MM.1S (cell line): ENCODE measurements around the gene TMEM186.

Source experiments
- DNase-seq: peaks from one replicate; pipeline ENCODE4 v3.0.0-alpha.2; 2015
- H2AFZ ChIP-seq: fragments of 300-600 bp; sonication (generic); 2 replicates; pipeline ENCODE4 v1.6.0; 2016; ENCODE audit warnings: antibody characterized with exemption, low read length
- H3F3A ChIP-seq: fragments of 300-600 bp; sonication (generic); 2 replicates; pipeline ENCODE4 v1.6.1; 2016; ENCODE audit warnings: mild to moderate bottlenecking, antibody characterized with exemption, low read length, moderate library complexity, mixed read lengths; ENCODE audit not compliant: insufficient read depth
- H3K27ac ChIP-seq: fragments of 300-600 bp; sonication (generic); 2 replicates; pipeline ENCODE4 v1.5.1; 2016; ENCODE audit warnings: mild to moderate bottlenecking, low read length
- H3K27me3 ChIP-seq: fragments of 300-600 bp; sonication (generic); replicated peaks from 2 replicates; pipeline ENCODE4 v1.6.0; 2016; ENCODE audit warnings: low read length; ENCODE audit not compliant: insufficient read depth
- H3K36me3 ChIP-seq: fragments of 300-600 bp; sonication (generic); replicated peaks from 2 replicates; pipeline ENCODE4 v1.6.1; 2016; ENCODE audit warnings: mild to moderate bottlenecking, low read length, mixed read lengths; ENCODE audit not compliant: insufficient read depth
- H3K4me1 ChIP-seq: fragments of 300-600 bp; sonication (generic); 2 replicates; pipeline ENCODE4 v1.6.1; 2016; ENCODE audit warnings: low read length, mixed read lengths
- H3K4me2 ChIP-seq: fragments of 300-600 bp; sonication (generic); 2 replicates; pipeline ENCODE4 v1.6.0; 2016; ENCODE audit warnings: low read depth, low read length
- H3K4me3 ChIP-seq: fragments of 300-600 bp; sonication (generic); 2 replicates; pipeline ENCODE4 v1.5.1; 2016; ENCODE audit warnings: low read length, mixed read lengths
- H3K79me2 ChIP-seq: fragments of 300-600 bp; sonication (generic); 2 replicates; pipeline ENCODE4 v1.6.1; 2016; ENCODE audit warnings: mixed run types, low read length, mixed read lengths
- H3K9ac ChIP-seq: fragments of 300-600 bp; sonication (generic); 2 replicates; pipeline ENCODE4 v1.6.1; 2016; ENCODE audit warnings: low read length, mixed read lengths
- H3K9me2 ChIP-seq: fragments of 300-600 bp; sonication (generic); replicated peaks from 2 replicates; pipeline ENCODE4 v1.6.1; 2016; ENCODE audit warnings: mild to moderate bottlenecking, low read length, mixed read lengths; ENCODE audit not compliant: insufficient read depth
- H3K9me3 ChIP-seq: fragments of 300-600 bp; sonication (generic); replicated peaks from 2 replicates; pipeline ENCODE4 v1.6.1; 2016; ENCODE audit warnings: mild to moderate bottlenecking, low read length, mixed read lengths; ENCODE audit not compliant: insufficient read depth
- H4K20me1 ChIP-seq: fragments of 300-600 bp; sonication (generic); 2 replicates; pipeline ENCODE4 v1.6.1; 2016; ENCODE audit warnings: mild to moderate bottlenecking, low read length, moderate library complexity, mixed read lengths; ENCODE audit not compliant: insufficient read depth
- CTCF ChIP-seq: fragments of 300-600 bp; sonication (generic); IDR thresholded peaks from 2 replicates; pipeline ENCODE4 v1.5.1; 2016; ENCODE audit warnings: antibody characterized with exemption, low read length, mixed read lengths
- EZH2 ChIP-seq: fragments of 300-600 bp; sonication (generic); optimal IDR thresholded peaks from 2 replicates; pipeline ENCODE3; 2017; ENCODE audit warnings: low read depth, mild to moderate bottlenecking, antibody characterized with exemption, low read length, mixed read lengths
- EZH2phosphoT487 ChIP-seq: fragments of 300-600 bp; sonication (generic); IDR thresholded peaks from 2 replicates; pipeline ENCODE4 v1.6.1; 2018; ENCODE audit warnings: antibody characterized with exemption, low read length

TMEM186 gene

GRCh38 chr16:8764525-8765250 is 32.8 kb downstream of the TMEM186 start:
- H3F3A ChIP-seq, result no peaks in the 10 kb centered on the region
- H3K79me2 ChIP-seq, result no peaks in the 10 kb centered on the region
- H3K9me3 ChIP-seq, result no peaks in the 10 kb centered on the region
- DNase-seq, result no peak
- no peaks in the 10 kb centered on the region for H3K27me3 ChIP-seq
- H3K4me1 ChIP-seq, result no peaks in the 10 kb centered on the region
- no peak overlapping the region for H3K4me3 ChIP-seq
- no peaks in the 10 kb centered on the region for H3K36me3 ChIP-seq
- H3K27ac ChIP-seq, result no peak overlapping the region
- H2AFZ ChIP-seq, result no peak overlapping the region
- H3K4me2 ChIP-seq, result no peak overlapping the region
- no peaks in the 10 kb centered on the region for H3K9me2 ChIP-seq
- H3K9ac ChIP-seq, result no peak overlapping the region
- TF ChIP-seq EZH2phosphoT487, result no peak
- no peak for TF ChIP-seq EZH2
- TF ChIP-seq CTCF, result no peak
- H4K20me1 ChIP-seq, result no peaks in the 10 kb centered on the region

GRCh38 chr16:8763899-8764298 is 33.5 kb downstream of the TMEM186 start:
- Histone ChIP-seq H3K27ac (no peak overlapping the region), H3K27me3 (no peaks in the 10 kb centered on the region), H3F3A (no peaks in the 10 kb centered on the region), H3K9me3 (no peaks in the 10 kb centered on the region), H3K9ac (no peak overlapping the region), H3K4me2 (no peak overlapping the region), H3K4me3 (no peak overlapping the region), H3K4me1 (no peaks in the 10 kb centered on the region), H3K36me3 (no peaks in the 10 kb centered on the region), H3K79me2 (no peaks in the 10 kb centered on the region), H2AFZ (no peak overlapping the region), H4K20me1 (no peaks in the 10 kb centered on the region), H3K9me2 (no peaks in the 10 kb centered on the region)
- DNase-seq, result no peak
- TF ChIP-seq EZH2 (no peak), EZH2phosphoT487 (no peak), CTCF (no peak)

- no peak for TF ChIP-seq EZH2
- TF ChIP-seq CTCF, result no peak
- no peak for TF ChIP-seq EZH2phosphoT487
- Histone ChIP-seq H2AFZ (no peak overlapping the region), H3K9me2 (no peaks in the 10 kb centered on the region), H3K9me3 (no peaks in the 10 kb centered on the region), H3K9ac (no peak overlapping the region), H3K27me3 (no peaks in the 10 kb centered on the region), H3K4me2 (no peak overlapping the region), H3K4me1 (no peaks in the 10 kb centered on the region), H3K4me3 (no peak overlapping the region), H4K20me1 (no peaks in the 10 kb centered on the region), H3K79me2 (no peaks in the 10 kb centered on the region), H3K36me3 (no peaks in the 10 kb centered on the region), H3F3A (no peaks in the 10 kb centered on the region), H3K27ac (no peak overlapping the region)
- no peak for DNase-seq
These were observed 34.4 kb downstream of the TMEM186 start for GRCh38 chr16:8763083-8763482.
